PC-9 (cell line): ENCODE measurements around the gene KLHL35. TPM values are rescaled to one million over a fixed set of nuclear protein-coding genes. Genes with fewer than 3 reads are reported as not detected.

Experiments
- BruUV-seq: library from RNA; stranded (reverse); fragments of 400-500 nt; replicated peaks from 2 replicates; lab custom pipeline; 2021; lab: Mats Ljungman, UMichigan
- CTCF ChIA-PET: fragments of 300-600 bp; sonication (Branson Sonifier 250); formaldehyde crosslinking; loops from one replicate; lab custom pipeline; 2022; ENCODE audit warnings: antibody characterized with exemption; lab: Charles Lee
- POLR2A ChIA-PET: fragments of 300-600 bp; sonication (Branson Sonifier 250); formaldehyde crosslinking; loops from one replicate; lab custom pipeline; 2022; ENCODE audit warnings: antibody characterized with exemption; ENCODE audit not compliant: unreplicated experiment; lab: Charles Lee
- DNase-seq, 2 experiments: peaks; one replicate each; pipeline versions ENCODE4 v3.0.0 to v3.0.0-alpha.2; 2015 to 2022; ENCODE audit warnings: mixed read lengths in 1 of 2
- H2AFZ ChIP-seq: fragments of 200-600 bp; sonication (generic); 2 replicates; pipeline ENCODE4 v1.8.1; 2017; ENCODE audit warnings: antibody characterized with exemption
- H3F3A ChIP-seq: fragments of 200-600 bp; sonication (generic); 2 replicates; pipeline ENCODE4 v1.8.1; 2017; ENCODE audit warnings: antibody characterized with exemption, mild to moderate bottlenecking, low read depth; ENCODE audit not compliant: insufficient read depth
- H3K27ac ChIP-seq: fragments of 200-600 bp; sonication (generic); 2 replicates; pipeline ENCODE4 v1.6.1; 2016; ENCODE audit warnings: mixed run types
- H3K27me3 ChIP-seq: fragments of 200-600 bp; sonication (generic); 2 replicates; pipeline ENCODE4 v1.6.1; 2016; ENCODE audit warnings: low read depth, mixed run types; ENCODE audit not compliant: insufficient read depth
- H3K36me3 ChIP-seq: fragments of 200-600 bp; sonication (generic); 2 replicates; pipeline ENCODE4 v1.6.1; 2016; ENCODE audit warnings: low read depth, mixed run types
- H3K4me1 ChIP-seq: fragments of 200-600 bp; sonication (generic); replicated peaks from 2 replicates; pipeline ENCODE4 v1.6.1; 2016; ENCODE audit warnings: mixed run types; ENCODE audit not compliant: insufficient read depth
- H3K4me2 ChIP-seq: fragments of 200-600 bp; sonication (generic); 2 replicates; pipeline ENCODE4 v1.6.1; 2017; ENCODE audit warnings: mixed run types
- H3K4me3 ChIP-seq: fragments of 200-600 bp; sonication (generic); 2 replicates; pipeline ENCODE4 v1.6.1; 2016; ENCODE audit warnings: mixed run types
- H3K79me2 ChIP-seq: fragments of 200-600 bp; sonication (generic); 2 replicates; pipeline ENCODE4 v1.6.1; 2017; ENCODE audit warnings: low read depth, mixed run types
- H3K9me2 ChIP-seq: fragments of 200-600 bp; sonication (generic); 2 replicates; pipeline ENCODE4 v1.8.1; 2017; ENCODE audit warnings: mild to moderate bottlenecking; ENCODE audit not compliant: insufficient read depth
- H3K9me3 ChIP-seq: fragments of 200-600 bp; sonication (generic); 2 replicates; pipeline ENCODE4 v1.8.1; 2016; ENCODE audit warnings: low read depth; ENCODE audit not compliant: insufficient read depth
- H4K20me1 ChIP-seq: fragments of 200-600 bp; sonication (generic); 2 replicates; pipeline ENCODE4 v1.8.1; 2017; ENCODE audit not compliant: insufficient read depth
- CTCF ChIP-seq: fragments of 200-600 bp; sonication (generic); conservative IDR thresholded peaks from 2 replicates; pipeline ENCODE4 v1.6.1; 2017; ENCODE audit warnings: mixed run types, antibody characterized with exemption, mild to moderate bottlenecking, moderate library complexity
- EZH2 ChIP-seq: fragments of 200-600 bp; sonication (generic); IDR thresholded peaks from 2 replicates; pipeline ENCODE4 v1.8.0; 2017; ENCODE audit warnings: antibody characterized with exemption, low read depth
- intact Hi-C: fragments of 100-400 bp; cut with micrococcal nuclease; formaldehyde crosslinking; loops from one replicate; pipeline ENCODE4 v1.10.0; 2022; ENCODE audit not compliant: unreplicated experiment
- total RNA-seq: library from RNA; stranded (reverse); gene quantifications from 2 replicates; pipeline ENCODE4 v1.2.3, GENCODE V29; 2021

KLHL35 gene
- total RNA-seq, 1 experiment from 2014 or later: 11.1 TPM

GRCh38 chr11:75439026-75439425, 6.0 kb upstream of the KLHL35 start:
- Histone ChIP-seq H2AFZ (no peak overlapping the region), H3F3A (no peaks in the 10 kb centered on the region), H3K27ac (no peak overlapping the region), H3K4me1 (no peaks in the 10 kb centered on the region), H3K9me3 (no peaks in the 10 kb centered on the region), H4K20me1 (no peaks in the 10 kb centered on the region), H3K27me3 (no peaks in the 10 kb centered on the region; the same call in 1 of the 2 replicates), H3K36me3 (no peaks in the 10 kb centered on the region), H3K79me2 (no peaks in the 10 kb centered on the region), H3K4me2 (no peak overlapping the region), H3K9me2 (no peaks in the 10 kb centered on the region), H3K4me3 (no peak overlapping the region)
- ChIA-PET POLR2A (no interaction called here), CTCF (no interaction called here)
- BruUV-seq: no TSS peak
- no peak for DNase-seq
- TF ChIP-seq CTCF: no peak
- no peak for TF ChIP-seq EZH2
- intact Hi-C loops: no loop called here

DNA sequence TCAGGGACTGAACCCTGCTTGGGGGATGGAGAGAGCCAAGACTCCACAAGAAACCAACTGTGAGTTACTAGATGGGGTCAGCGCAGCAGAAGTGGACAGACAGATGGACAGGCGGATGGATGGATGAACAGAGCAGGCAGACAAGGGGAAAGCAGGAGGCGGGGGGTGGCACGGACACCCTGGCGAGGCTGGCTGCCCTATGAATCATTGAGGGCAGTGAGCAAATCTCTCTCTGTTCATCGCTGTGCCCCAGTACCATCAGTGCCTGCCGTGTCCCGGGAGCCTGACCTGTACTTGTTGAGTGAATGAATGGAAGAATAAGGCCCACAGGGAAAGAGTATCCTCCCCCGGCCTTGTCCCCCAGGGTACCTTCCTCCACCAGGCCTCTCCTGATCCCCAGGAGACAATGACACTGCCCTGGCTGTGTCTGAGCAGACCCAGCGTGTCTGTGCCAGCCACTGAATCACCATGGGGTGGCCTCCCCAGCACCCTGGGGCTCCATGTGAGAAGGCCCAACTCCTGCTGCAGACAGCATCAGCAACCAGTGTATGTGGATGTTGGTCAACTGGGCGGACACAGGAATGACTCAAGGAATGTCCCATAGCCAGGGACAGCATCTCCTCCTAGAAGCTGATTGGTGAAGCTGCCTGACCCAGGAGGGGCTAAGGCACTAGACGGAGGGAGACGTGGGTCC, 5.1 kb upstream of the KLHL35 start:
- ChIA-PET CTCF (no interaction called here), POLR2A (no interaction called here)
- intact Hi-C loops: no loop called here
- no peak for DNase-seq
- no peak overlapping the region for H3K27ac ChIP-seq
- no peaks in the 10 kb centered on the region for H3K4me1 ChIP-seq
- no peaks in the 10 kb centered on the region for H3K9me2 ChIP-seq
- no peaks in the 10 kb centered on the region for H4K20me1 ChIP-seq
- H3K27me3 ChIP-seq: no peaks in the 10 kb centered on the region
- no peaks in the 10 kb centered on the region for H3K36me3 ChIP-seq
- no peak for TF ChIP-seq CTCF
- no peak for TF ChIP-seq EZH2
- H3K79me2 ChIP-seq: no peaks in the 10 kb centered on the region
- no peaks in the 10 kb centered on the region for H3K9me3 ChIP-seq
- no peaks in the 10 kb centered on the region for H3F3A ChIP-seq
- BruUV-seq: no TSS peak
- no peak overlapping the region for H3K4me2 ChIP-seq
- H3K4me3 ChIP-seq: no peak overlapping the region
- H2AFZ ChIP-seq: no peak overlapping the region

DNA sequence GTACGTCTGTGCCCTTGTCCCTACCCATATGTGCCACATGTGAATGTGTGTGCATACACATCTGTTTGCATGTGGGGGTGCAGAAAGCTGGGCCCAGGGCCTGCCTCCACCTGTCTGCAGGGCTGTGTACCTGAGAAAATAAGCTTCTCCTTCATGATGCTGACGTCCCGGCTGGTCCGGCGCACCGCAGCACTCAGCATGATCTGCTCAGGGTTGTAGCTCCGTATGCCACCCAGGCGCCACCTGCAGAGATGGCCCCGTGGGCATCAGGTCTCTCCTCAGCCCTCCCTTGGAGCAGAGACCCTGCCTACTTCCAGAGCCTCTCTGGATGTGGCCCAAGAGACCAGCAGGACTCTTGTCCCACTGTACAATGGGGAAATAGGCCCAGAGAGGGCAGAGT, 3.8 kb upstream of the KLHL35 start:
- ChIA-PET CTCF (interaction anchor here (0.6 kb wide), 1 partner anchor 787 kb away, joined by 4 read pairs; no protein-coding TSS in a partner anchor), POLR2A (interaction anchor here (0.6 kb wide), 1 partner anchor 93 kb away, joined by 3 read pairs; no protein-coding TSS in a partner anchor)
- TF ChIP-seq CTCF (no peak), EZH2 (no peak)
- Histone ChIP-seq H3K27me3 (no peaks in the 10 kb centered on the region), H3K36me3 (no peaks in the 10 kb centered on the region), H3K9me3 (no peaks in the 10 kb centered on the region), H3K79me2 (no peaks in the 10 kb centered on the region), H3F3A (no peaks in the 10 kb centered on the region), H3K9me2 (no peaks in the 10 kb centered on the region), H4K20me1 (no peaks in the 10 kb centered on the region), H3K4me1 (no peaks in the 10 kb centered on the region), H3K27ac (no peak overlapping the region), H2AFZ (no peak overlapping the region), H3K4me3 (no peak overlapping the region), H3K4me2 (no peak overlapping the region)
- intact Hi-C loops: no loop called here
- DNase-seq: no peak
- BruUV-seq: no TSS peak
